ENCODE data around the gene RAD51B.
"Not testable (repeated sequence)": the region's sequence is repeated elsewhere in the genome, so short reads cannot be mapped to it uniquely, and the experiment has no call there.

RAD51B gene

GRCh38 chr14:68285421-68286179, 466.0 kb downstream of the RAD51B start:
- no peak for DNase-seq

GRCh38 chr14:68286667-68287066, 467.1 kb downstream of the RAD51B start:
- DNase-seq, result no peak

GRCh38 chr14:68289452-68289851, 469.9 kb downstream of the RAD51B start:
- not testable (repeated sequence) for DNase-seq

- no peak for DNase-seq
Observed at GRCh38 chr14:68291820-68292219, 472.2 kb downstream of the RAD51B start.

- no peak for DNase-seq
Observed at GRCh38 chr14:68292441-68293215, 473.0 kb downstream of the RAD51B start.

GRCh38 chr14:68293404-68293803, 473.8 kb downstream of the RAD51B start:
- no peak for DNase-seq

- no peak for DNase-seq
Observed at GRCh38 chr14:68295316-68295816, 475.8 kb downstream of the RAD51B start.

- no peak for DNase-seq
Observed at GRCh38 chr14:68297039-68297438, 477.5 kb downstream of the RAD51B start.

GRCh38 chr14:68297876-68298468, 478.4 kb downstream of the RAD51B start:
- no peak for DNase-seq

- DNase-seq, result no peak
Observed at GRCh38 chr14:68300608-68301007, 481.0 kb downstream of the RAD51B start.

GRCh38 chr14:68301219-68301618, 481.6 kb downstream of the RAD51B start:
- DNase-seq, result no peak

- DNase-seq, result not testable (repeated sequence)
Observed at GRCh38 chr14:68302938-68303337, 483.4 kb downstream of the RAD51B start.

GRCh38 chr14:68305738-68306137, 486.2 kb downstream of the RAD51B start:
- no peak for DNase-seq

- no peak for DNase-seq
Observed at GRCh38 chr14:68306265-68306933, 486.8 kb downstream of the RAD51B start.

- peak; percentile 37 for DNase-seq
Observed at GRCh38 chr14:68306934-68307789, 487.6 kb downstream of the RAD51B start.

- no peak for DNase-seq
Observed at GRCh38 chr14:68307790-68308168, 488.2 kb downstream of the RAD51B start.

- no peak for DNase-seq
Observed at GRCh38 chr14:68308726-68309520, 489.3 kb downstream of the RAD51B start.

GRCh38 chr14:68309616-68310015, 490.0 kb downstream of the RAD51B start:
- no peak for DNase-seq

GRCh38 chr14:68312300-68312699, 492.7 kb downstream of the RAD51B start:
- no peak for DNase-seq

- no peak for DNase-seq
Observed at GRCh38 chr14:68312884-68313610, 493.5 kb downstream of the RAD51B start.

GRCh38 chr14:68314642-68315041, 495.1 kb downstream of the RAD51B start:
- no peak for DNase-seq
